GM12878 (cell line): ENCODE measurements around the gene RELL2.

Experiments used
- BRCA1 ChIP-seq: IDR thresholded peaks from 2 replicates; pipeline ENCODE4 v1.6.1; 2011; ENCODE audit warnings: low read depth, low read length, improper control_type of control experiment
- CTCF ChIP-seq, 3 experiments: IDR thresholded peaks in 2 of 3; conservative IDR thresholded peaks in 1 of 3; 2 replicates each; pipeline ENCODE4 v1.5.1; 2011; ENCODE audit warnings: low read depth in 3 of 3, low read length in 3 of 3, mild to moderate bottlenecking in 3 of 3, control low read depth in 2 of 3, moderate library complexity in 2 of 3, inconsistent platforms in 1 of 3, mixed read lengths in 1 of 3; ENCODE audit not compliant: control insufficient read depth in 2 of 3, insufficient read depth in 1 of 3; ENCODE audit errors: extremely low read depth in 1 of 3
- ESRRA ChIP-seq: IDR thresholded peaks from 2 replicates; pipeline ENCODE4 v1.6.1; 2012; ENCODE audit warnings: mild to moderate bottlenecking, low read length, improper control_type of control experiment
- POLR2A ChIP-seq: IDR thresholded peaks from 2 replicates; pipeline ENCODE4 v1.6.1; 2011; ENCODE audit warnings: low read depth, mild to moderate bottlenecking, low read length
- SREBF1 ChIP-seq: IDR thresholded peaks from 2 replicates; pipeline ENCODE4 v1.6.1; 2012; ENCODE audit warnings: mild to moderate bottlenecking, low read length

GRCh38 chr5:141646026-141646425 lies 9.2 kb downstream of the RELL2 start:
- TF ChIP-seq POLR2A (no peak), CTCF (IDR thresholded peaks at IDR 0.05 in 2 of 3, conservative IDR thresholded peaks at IDR 0.05 in 1 of 3; ENCODE audit: control insufficient read depth in 2 of 3, extremely low read depth in 1 of 3, insufficient read depth in 1 of 3, low read depth in 3 of 3, low read length in 3 of 3) (no peak), SREBF1 (no peak), BRCA1 (no peak), ESRRA (no peak)
